ENCODE data around the gene SLC35D2.
"Not testable (repeated sequence)": the region's sequence is repeated elsewhere in the genome, so short reads cannot be mapped to it uniquely, and the experiment has no call there.

SLC35D2 gene

DNA sequence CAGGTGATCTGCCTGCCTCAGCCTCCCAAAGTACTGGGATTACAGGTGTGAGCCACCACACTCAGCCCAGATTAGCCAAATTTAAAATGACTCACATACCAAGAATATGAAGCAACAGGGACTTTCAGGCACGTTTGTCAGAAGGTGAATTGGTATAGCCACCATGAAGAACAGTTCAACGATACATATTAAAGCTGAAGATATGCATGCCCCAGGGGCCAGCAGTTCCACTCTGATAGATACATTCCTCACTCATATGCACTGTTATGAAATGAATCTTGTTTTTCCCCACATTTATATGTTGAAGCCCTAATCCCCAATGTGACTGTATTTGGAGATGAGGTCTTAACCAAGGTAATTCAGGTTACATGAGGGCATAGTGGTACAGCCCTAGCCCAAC lies 22.5 kb downstream of the SLC35D2 start:
- no peak overlapping the region for H3K4me3 ChIP-seq (ENCODE audit: low read depth, low read length)
- TF ChIP-seq, protein P1, sequence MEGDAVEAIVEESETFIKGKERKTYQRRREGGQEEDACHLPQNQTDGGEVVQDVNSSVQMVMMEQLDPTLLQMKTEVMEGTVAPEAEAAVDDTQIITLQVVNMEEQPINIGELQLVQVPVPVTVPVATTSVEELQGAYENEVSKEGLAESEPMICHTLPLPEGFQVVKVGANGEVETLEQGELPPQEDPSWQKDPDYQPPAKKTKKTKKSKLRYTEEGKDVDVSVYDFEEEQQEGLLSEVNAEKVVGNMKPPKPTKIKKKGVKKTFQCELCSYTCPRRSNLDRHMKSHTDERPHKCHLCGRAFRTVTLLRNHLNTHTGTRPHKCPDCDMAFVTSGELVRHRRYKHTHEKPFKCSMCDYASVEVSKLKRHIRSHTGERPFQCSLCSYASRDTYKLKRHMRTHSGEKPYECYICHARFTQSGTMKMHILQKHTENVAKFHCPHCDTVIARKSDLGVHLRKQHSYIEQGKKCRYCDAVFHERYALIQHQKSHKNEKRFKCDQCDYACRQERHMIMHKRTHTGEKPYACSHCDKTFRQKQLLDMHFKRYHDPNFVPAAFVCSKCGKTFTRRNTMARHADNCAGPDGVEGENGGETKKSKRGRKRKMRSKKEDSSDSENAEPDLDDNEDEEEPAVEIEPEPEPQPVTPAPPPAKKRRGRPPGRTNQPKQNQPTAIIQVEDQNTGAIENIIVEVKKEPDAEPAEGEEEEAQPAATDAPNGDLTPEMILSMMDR (IDR thresholded peaks at IDR 0.05; ENCODE audit: insufficient read depth, low read depth, low read length, missing control alignments), result no peak
- DNase-seq (ENCODE audit: low read depth), result no peak

DNA sequence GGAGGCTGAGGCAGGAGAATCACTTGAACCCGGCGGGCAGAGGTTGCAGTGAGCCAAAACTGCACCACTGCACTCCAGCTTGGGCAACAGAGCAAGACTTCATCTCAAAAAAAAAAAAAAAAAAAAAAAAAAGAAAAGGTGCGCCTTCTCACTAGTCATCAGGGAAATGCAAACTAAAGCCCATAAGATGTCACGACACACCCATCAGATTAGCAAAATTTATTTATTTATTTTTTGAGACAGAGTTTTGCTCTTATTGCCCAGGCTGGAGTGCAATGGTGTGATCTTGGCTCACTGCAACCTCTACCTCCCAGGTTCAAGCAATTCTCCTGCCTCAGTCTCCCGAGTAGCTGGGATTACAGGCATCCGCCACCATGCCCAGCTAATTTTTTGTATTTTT lies 23.0 kb downstream of the SLC35D2 start:
- not testable (repeated sequence) for H3K4me3 ChIP-seq (ENCODE audit: low read depth, low read length); DNase-seq (ENCODE audit: low read depth)

DNA sequence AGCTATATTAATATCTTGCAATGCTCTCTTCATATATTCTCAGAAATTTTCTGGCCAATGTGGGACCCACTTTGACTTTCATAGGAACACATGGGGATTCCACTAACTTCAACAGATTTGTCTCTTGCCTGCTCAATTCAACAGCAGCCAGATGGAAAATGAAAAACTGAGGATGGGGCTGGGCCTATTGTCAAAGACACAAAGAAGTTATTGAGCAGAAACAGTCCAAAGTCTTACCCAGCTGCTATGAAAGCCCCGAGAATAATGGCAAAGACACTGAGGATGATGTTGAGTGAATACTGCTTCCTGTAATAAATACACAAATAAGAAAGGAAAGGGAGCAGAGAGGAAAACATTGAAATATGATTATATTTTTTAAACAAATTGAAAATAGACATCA lies 32.6 kb downstream of the SLC35D2 start:
- no peak for DNase-seq (ENCODE audit: low read depth)
- H3K4me3 ChIP-seq (ENCODE audit: low read depth, low read length), result no peak overlapping the region
- TF ChIP-seq, protein P1 (IDR thresholded peaks at IDR 0.05; ENCODE audit: insufficient read depth, low read depth, low read length, missing control alignments), result no peak

DNA sequence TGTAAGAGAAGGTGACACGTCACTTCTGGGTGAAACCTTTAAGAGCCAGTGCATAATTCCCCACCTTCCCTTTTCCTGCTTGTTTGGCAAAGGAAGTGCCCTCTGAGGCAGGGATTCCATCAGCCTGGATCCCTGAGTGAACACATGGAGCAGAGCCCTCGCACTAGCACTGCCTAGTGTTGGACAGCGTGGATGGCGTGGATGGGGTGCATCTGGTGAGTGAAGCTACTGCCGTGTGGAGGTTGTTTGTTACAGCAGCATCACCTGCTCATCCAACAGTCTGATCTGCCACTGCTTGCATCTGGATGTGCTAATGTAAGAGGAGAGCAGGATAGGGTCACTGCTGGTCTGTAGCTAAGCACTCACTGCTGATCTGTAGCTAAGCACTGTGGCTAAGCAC lies 35.2 kb downstream of the SLC35D2 start:
- H3K4me3 ChIP-seq (ENCODE audit: low read depth, low read length), result no peak overlapping the region
- DNase-seq (ENCODE audit: low read depth), result no peak
- TF ChIP-seq, protein P1 (IDR thresholded peaks at IDR 0.05; ENCODE audit: insufficient read depth, low read depth, low read length, missing control alignments), result no peak

DNA sequence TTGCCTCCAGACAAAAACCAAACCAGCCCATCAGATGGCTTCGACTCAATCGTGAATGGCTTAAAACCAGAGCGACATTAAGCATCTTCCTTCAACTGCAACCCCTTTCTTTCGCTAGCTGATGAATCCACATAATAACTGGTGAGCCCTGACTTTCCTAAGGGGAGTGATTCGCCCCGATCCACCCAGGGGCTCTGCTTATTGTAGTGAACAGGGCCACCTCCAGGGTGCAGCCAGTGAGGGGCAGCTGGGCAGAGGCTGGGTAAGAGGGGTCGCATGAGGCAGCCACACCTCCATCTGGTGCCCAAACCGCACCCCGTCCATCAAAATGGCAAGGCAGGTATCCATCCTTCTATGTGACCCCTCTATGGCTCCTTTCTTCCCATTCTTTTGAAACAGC lies 38.0 kb downstream of the SLC35D2 start:
- H3K4me3 ChIP-seq (ENCODE audit: low read depth, low read length), result no peak overlapping the region
- no peak for DNase-seq (ENCODE audit: low read depth)
- TF ChIP-seq, protein P1 (IDR thresholded peaks at IDR 0.05; ENCODE audit: insufficient read depth, low read depth, low read length, missing control alignments), result no peak

DNA sequence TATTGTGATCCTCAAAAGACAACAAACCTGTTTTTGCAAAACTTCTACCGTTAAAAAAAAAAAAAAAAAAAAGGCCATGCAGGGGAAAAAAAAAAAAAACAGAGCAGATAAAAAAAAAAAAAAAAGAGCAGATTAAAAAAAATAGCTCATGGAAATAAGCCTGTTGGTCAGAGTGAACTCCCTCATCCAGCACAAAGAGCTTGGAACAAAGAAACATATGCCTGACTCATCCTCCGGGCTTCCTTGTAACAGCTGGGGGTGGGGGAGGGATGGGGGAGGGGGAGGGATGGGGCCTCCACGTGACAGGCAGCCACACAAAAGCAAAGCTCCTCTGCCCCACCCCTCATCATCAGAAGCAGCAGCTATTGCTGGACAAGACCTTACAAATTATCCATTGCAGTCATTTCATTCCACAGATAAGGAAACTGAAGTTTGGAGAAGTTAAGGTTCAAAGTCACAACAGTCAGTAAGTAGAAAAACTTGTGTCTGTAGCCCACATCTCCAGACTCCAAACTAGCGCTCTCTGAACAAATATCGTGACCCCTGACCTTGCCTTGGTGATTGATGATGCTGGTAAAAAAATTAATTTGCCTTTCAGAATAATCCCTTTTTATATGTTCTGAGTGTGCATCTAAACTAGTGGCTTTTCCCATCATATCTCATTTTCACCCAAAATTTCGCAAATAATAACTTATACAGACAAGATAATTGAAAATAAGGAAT lies 38.9 kb downstream of the SLC35D2 start:
- DNase-seq (ENCODE audit: low read depth), result no peak
- no peak overlapping the region for H3K4me3 ChIP-seq (ENCODE audit: low read depth, low read length)
- TF ChIP-seq, protein P1 (IDR thresholded peaks at IDR 0.05; ENCODE audit: insufficient read depth, low read depth, low read length, missing control alignments), result no peak

DNA sequence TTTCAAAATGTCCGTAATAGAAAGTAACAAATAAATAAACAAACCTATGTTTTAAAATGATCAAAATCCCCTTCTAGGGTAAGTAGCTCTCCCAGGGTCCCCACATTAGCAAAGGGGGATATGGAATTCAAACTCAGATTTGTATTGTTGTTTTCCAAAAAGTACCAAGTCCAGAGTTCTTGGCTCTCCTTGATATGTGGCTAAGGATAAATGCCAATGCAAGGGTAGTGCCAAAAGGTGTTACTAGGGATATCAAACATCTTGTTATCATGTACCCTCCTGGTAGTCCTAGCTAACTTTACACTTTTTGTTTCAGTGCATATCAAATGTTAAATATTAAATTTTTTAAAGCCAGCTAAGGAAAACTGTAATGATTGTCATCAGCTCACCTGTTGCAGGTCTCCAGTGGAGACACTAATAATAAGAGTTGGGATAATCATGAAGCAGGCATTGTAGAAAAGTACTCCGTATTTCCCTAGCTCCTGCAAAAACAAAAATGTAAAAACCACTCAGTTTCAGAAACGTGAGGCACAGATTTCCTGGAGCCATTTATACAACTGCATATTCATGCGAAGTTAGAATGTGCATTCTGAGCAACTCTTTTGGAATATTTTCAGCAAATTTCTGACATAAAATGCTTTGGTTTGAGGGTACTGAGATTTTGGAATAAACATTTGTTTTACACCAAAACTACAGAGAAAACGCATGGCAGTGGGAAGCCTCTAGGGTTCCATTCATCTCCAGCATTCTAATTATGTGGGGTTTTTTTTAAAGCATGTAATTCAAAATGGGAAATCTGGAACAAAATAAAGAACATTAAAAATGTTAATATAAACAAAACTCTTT lies 39.8 kb downstream of the SLC35D2 start:
- no peak overlapping the region for H3K4me3 ChIP-seq (ENCODE audit: low read depth, low read length)
- DNase-seq (ENCODE audit: low read depth), result no peak
- TF ChIP-seq, protein P1 (IDR thresholded peaks at IDR 0.05; ENCODE audit: insufficient read depth, low read depth, low read length, missing control alignments), result no peak

Measured in GM12865 (cell line).